Measurements from ENCODE around the gene NDEL1. TPM values are rescaled to one million over a fixed set of nuclear protein-coding genes. Genes with fewer than 3 reads are reported as not detected.

Gene NDEL1
- total and polyA plus RNA-seq, 9 of the 15 experiments (the other 6 are each of a cell fraction or from before 2014, with no cell fraction given) = 0.86 to 30.5 (median 22.7) TPM

DNA sequence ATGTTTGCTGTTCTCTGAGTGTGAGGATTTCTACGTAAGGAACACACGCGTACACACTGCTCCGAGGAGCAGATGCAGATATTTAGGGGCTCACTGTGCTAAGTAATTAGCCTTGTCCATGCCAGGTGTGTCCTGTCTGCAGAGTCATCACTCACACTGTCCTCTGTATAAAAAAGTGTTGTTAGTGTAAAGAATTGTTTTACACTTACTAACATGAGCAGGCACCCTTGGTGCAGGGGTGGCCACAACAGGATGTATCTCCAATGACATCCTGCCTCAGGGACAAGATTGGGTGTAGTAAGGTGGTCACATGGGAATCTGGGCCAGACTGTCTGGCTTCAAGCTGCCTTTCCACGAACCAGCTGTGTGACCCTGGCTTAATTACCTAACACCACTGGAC is 63.9 kb downstream of the NDEL1 start:
- ATAC-seq (no peak), DNase-seq (ENCODE audit: extremely low read depth in 1 of 4, low spot score in 3 of 4) (no peak), FAIRE-seq (no peak)
- Histone ChIP-seq H3K36me3 (ENCODE audit: control insufficient read depth, insufficient read depth, low read length) (peaks cover 76% of the 10 kb centered on the region), H2AFZ (ENCODE audit: low read depth, low read length) (no peak overlapping the region), H3K9ac (ENCODE audit: insufficient read depth in 1 of 2, low read depth in 2 of 2, low read length in 2 of 2) (no peak overlapping the region), H3K27ac (ENCODE audit: extremely low read depth, low read depth, low read length) (no peak overlapping the region), H3K4me3 (no peak overlapping the region), H3K79me2 (ENCODE audit: control insufficient read depth, insufficient read depth, low read length) (no peaks in the 10 kb centered on the region), H3K9me1 (ENCODE audit: control insufficient read depth, insufficient read depth, low read length) (no peaks in the 10 kb centered on the region), H4K20me1 (replicated peaks; ENCODE audit: control insufficient read depth, insufficient read depth, low read length) (no peaks in the 10 kb centered on the region), H3K27me3 (ENCODE audit: control insufficient read depth in 2 of 2, insufficient read depth in 2 of 2, low read length in 2 of 2) (no peaks in the 10 kb centered on the region), H3K4me1 (replicated peaks in 1 of 2; ENCODE audit: control insufficient read depth in 2 of 2, insufficient read depth in 2 of 2, low read length in 2 of 2) (no peaks in the 10 kb centered on the region), H3K9me3 (replicated peaks; ENCODE audit: control insufficient read depth, insufficient read depth, low read depth, low read length) (no peaks in the 10 kb centered on the region), H3K4me2 (ENCODE audit: insufficient read depth, low read length) (no peak overlapping the region)
- in situ Hi-C loops (cut with MboI) = no loop called here
- no TSS peak for BruUV-seq (replicated peaks)
- TF ChIP-seq SMARCC2 (IDR thresholded peaks at IDR 0.05; ENCODE audit: low read depth) (no peak), POLR2AphosphoS5 (IDR thresholded peaks at IDR 0.05; ENCODE audit: control insufficient read depth, insufficient read depth, low read depth, low read length) (no peak), ZNF384 (IDR thresholded peaks at IDR 0.05; ENCODE audit: low read depth, low read length) (no peak), RBM34 (IDR thresholded peaks at IDR 0.05; ENCODE audit: borderline replicate concordance, insufficient read depth, low read length) (no peak), MXI1 (IDR thresholded peaks at IDR 0.05; ENCODE audit: low read depth, low read length) (no peak), MTF1 (CRISPR knock-in tag; IDR thresholded peaks at IDR 0.05; ENCODE audit: borderline replicate concordance) (no peak), THRB (CRISPR knock-in tag; conservative IDR thresholded peaks at IDR 0.05) (no peak), DIDO1 (tag; IDR thresholded peaks at IDR 0.05; ENCODE audit: low read depth) (no peak), FOSL1 (tag; conservative IDR thresholded peaks at IDR 0.05) (no peak), TSC22D4 (tag; IDR thresholded peaks at IDR 0.05) (no peak)
- 97% methylated on average over 5 of the region's 5 CpGs for WGBS (ENCODE audit: insufficient coverage, low coverage, missing lambda C conversion rate)
- intact Hi-C loops (cut with micrococcal nuclease) = loop anchor here (10.0 kb wide), 1 partner anchor 245 kb away; the partner anchor contains the start of gene CCDC42
- POLR2A ChIA-PET = interaction anchor here (0.7 kb wide), 1 partner anchor 443 kb away, joined by 3 read pairs; no protein-coding TSS in a partner anchor
- CTCF ChIA-PET (ENCODE audit: low intra/inter-chr PET ratio) = no interaction called here

Data from K562 (cell line).